Neural crest cell (in vitro differentiated cells): Measurements from ENCODE around the gene TMEM201. TPM values are rescaled to one million over a fixed set of nuclear protein-coding genes. Genes with fewer than 3 reads are reported as not detected.

ENCODE experiments used
- DNase-seq: peaks from one replicate; pipeline ENCODE4 v3.0.0; 2021; ENCODE audit warnings: low read depth, mixed read lengths, low spot score
- H3K27ac Mint-ChIP-seq: one replicate; pipeline ENCODE4 v1.8.0; 2021; ENCODE audit warnings: mild to moderate bottlenecking, mixed read lengths; ENCODE audit not compliant: unreplicated experiment
- H3K27me3 Mint-ChIP-seq: 2 replicates; pipeline ENCODE4 v1.8.0; 2021; ENCODE audit warnings: low read depth, mild to moderate bottlenecking, mixed read lengths
- H3K36me3 Mint-ChIP-seq: 2 replicates; pipeline ENCODE4 v1.8.0; 2021; ENCODE audit warnings: low read depth, mild to moderate bottlenecking, mixed read lengths
- H3K4me1 Mint-ChIP-seq: 2 replicates; pipeline ENCODE4 v1.8.0; 2021; ENCODE audit warnings: mixed read lengths
- H3K4me3 Mint-ChIP-seq: one replicate; pipeline ENCODE4 v1.8.0; 2021; ENCODE audit warnings: mild to moderate bottlenecking, mixed read lengths
- H3K9me3 Mint-ChIP-seq: 2 replicates; pipeline ENCODE4 v1.8.0; 2021; ENCODE audit warnings: mixed read lengths
- CTCF ChIP-seq: fragments of 200-600 bp; sonication (generic); conservative IDR thresholded peaks from 2 replicates; pipeline ENCODE4 v1.5.0; 2021; ENCODE audit warnings: antibody characterized with exemption, mild to moderate bottlenecking
- total RNA-seq: library from RNA; stranded (reverse); gene quantifications from 2 replicates; pipeline ENCODE4 v1.2.1, GENCODE V29; 2021

The TMEM201 gene
- total RNA-seq, 1 donor from 2014 or later: 41.4 TPM

- H3K27ac Mint-ChIP-seq: no peak overlapping the region
- peaks cover 44% of the 10 kb centered on the region for H3K4me1 Mint-ChIP-seq
- peak overlapping the region; percentile 92 for H3K4me3 Mint-ChIP-seq
- H3K9me3 Mint-ChIP-seq: no peaks in the 10 kb centered on the region
- DNase-seq: no peak
- peaks cover 4% of the 10 kb centered on the region for H3K36me3 Mint-ChIP-seq
- H3K27me3 Mint-ChIP-seq: no peaks in the 10 kb centered on the region
- no peak for TF ChIP-seq CTCF
These were observed 3.2 kb downstream of the TMEM201 start for GRCh38 chr1:9591669-9592509.

GRCh38 chr1:9592510-9593075 is 3.9 kb downstream of the TMEM201 start:
- Mint-ChIP-seq H3K27ac (peak overlapping the region; percentile 75), H3K27me3 (no peaks in the 10 kb centered on the region), H3K36me3 (peaks cover 4% of the 10 kb centered on the region), H3K9me3 (no peaks in the 10 kb centered on the region), H3K4me3 (peak overlapping the region; percentile 92), H3K4me1 (peaks cover 44% of the 10 kb centered on the region)
- DNase-seq: no peak
- no peak for TF ChIP-seq CTCF

- H3K27me3 Mint-ChIP-seq: no peaks in the 10 kb centered on the region
- peak overlapping the region; percentile 75 for H3K27ac Mint-ChIP-seq
- no peak for TF ChIP-seq CTCF
- peaks cover 4% of the 10 kb centered on the region for H3K36me3 Mint-ChIP-seq
- peak overlapping the region; percentile 92 for H3K4me3 Mint-ChIP-seq
- H3K9me3 Mint-ChIP-seq: no peaks in the 10 kb centered on the region
- H3K4me1 Mint-ChIP-seq: peaks cover 42% of the 10 kb centered on the region
- DNase-seq: no peak
These were observed 4.4 kb downstream of the TMEM201 start for GRCh38 chr1:9593147-9593491.

GRCh38 chr1:9593492-9594465 is 5.1 kb downstream of the TMEM201 start:
- H3K9me3 Mint-ChIP-seq: no peaks in the 10 kb centered on the region
- peak overlapping the region; percentile 81 for H3K27ac Mint-ChIP-seq
- no peak for TF ChIP-seq CTCF
- DNase-seq: peak; percentile 82
- H3K36me3 Mint-ChIP-seq: peaks cover 4% of the 10 kb centered on the region
- H3K27me3 Mint-ChIP-seq: no peaks in the 10 kb centered on the region
- peaks cover 39% of the 10 kb centered on the region for H3K4me1 Mint-ChIP-seq
- peak overlapping the region; percentile 92 for H3K4me3 Mint-ChIP-seq

GRCh38 chr1:9594471-9595155 is 5.9 kb downstream of the TMEM201 start:
- Mint-ChIP-seq H3K4me1 (peaks cover 38% of the 10 kb centered on the region), H3K27ac (peak overlapping the region; percentile 71), H3K9me3 (no peaks in the 10 kb centered on the region), H3K27me3 (no peaks in the 10 kb centered on the region), H3K4me3 (no peak overlapping the region), H3K36me3 (peaks cover 3% of the 10 kb centered on the region)
- no peak for TF ChIP-seq CTCF
- DNase-seq: no peak
